ENCODE data around the gene MTERF4.

The MTERF4 gene

DNA sequence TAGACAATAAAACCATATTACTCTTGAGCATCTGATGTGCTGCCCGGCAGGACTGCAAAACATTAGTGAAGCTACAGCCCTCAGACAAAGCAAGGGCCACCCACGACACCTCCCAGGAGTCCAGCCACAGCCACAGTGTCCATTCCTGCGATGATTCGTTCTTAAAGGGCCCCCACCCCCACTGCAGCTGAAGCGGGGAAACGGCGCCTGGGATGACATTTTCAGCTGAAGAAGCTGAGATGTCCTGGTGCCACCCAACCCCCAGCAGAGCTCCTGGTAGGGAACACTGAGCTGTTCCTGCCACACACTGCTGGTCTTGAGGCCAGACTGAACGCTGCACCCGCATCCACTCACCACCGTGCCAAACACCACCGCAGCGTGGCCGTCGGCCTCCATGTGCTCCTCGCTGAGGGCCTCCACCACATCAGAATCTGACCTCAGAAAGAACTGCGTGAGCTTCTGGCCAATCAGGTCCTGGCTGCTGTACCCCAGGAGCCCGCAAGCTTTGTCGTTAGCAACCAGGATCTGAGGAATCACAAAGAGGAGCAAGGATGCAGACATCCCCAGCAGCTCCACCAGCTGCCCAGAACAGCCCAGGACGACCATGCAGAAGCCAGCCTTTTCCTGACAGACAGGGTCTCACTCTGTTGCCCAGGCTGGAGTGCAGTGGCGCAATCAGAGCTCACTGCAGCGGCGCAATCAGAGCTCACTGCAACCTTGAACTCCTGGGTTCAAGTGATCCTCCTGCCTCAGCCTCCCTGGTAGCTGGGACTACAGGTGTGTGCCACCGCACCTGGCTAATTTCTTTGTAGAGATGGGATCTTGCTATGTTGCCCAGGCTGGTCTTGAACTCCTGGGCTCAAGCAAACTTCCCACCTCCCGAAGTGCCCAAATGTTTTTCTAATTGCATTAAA is 37.7 kb upstream of the MTERF4 start:
- H3K4me3 ChIP-seq (ENCODE audit: low read depth, low read length): no peak overlapping the region
- no peak for DNase-seq (ENCODE audit: low read depth)
- TF ChIP-seq, protein P1, sequence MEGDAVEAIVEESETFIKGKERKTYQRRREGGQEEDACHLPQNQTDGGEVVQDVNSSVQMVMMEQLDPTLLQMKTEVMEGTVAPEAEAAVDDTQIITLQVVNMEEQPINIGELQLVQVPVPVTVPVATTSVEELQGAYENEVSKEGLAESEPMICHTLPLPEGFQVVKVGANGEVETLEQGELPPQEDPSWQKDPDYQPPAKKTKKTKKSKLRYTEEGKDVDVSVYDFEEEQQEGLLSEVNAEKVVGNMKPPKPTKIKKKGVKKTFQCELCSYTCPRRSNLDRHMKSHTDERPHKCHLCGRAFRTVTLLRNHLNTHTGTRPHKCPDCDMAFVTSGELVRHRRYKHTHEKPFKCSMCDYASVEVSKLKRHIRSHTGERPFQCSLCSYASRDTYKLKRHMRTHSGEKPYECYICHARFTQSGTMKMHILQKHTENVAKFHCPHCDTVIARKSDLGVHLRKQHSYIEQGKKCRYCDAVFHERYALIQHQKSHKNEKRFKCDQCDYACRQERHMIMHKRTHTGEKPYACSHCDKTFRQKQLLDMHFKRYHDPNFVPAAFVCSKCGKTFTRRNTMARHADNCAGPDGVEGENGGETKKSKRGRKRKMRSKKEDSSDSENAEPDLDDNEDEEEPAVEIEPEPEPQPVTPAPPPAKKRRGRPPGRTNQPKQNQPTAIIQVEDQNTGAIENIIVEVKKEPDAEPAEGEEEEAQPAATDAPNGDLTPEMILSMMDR (IDR thresholded peaks at IDR 0.05; ENCODE audit: low read depth, low read length, missing control alignments): no peak

DNA sequence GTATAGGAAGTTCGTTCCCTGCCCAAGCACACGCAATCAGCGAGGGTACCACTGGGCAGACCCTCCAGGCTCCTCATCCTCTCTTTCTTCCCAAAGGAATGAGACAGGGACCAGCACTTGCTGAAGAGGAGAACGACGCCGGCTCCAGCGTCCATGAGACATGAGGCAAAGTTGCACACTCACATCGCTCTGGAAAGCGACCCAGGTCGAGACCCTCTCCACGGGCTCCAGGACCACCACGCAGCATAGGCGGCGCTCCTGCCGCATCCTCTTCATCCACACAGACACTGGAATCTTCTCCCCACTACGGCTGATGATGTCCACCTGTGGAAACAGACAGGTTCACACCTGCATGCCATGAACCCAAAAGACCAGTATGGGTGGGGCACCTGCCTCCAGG is 36.4 kb upstream of the MTERF4 start:
- no peak overlapping the region for H3K4me3 ChIP-seq (ENCODE audit: low read depth, low read length)
- DNase-seq (ENCODE audit: low read depth): no peak

GRCh38 chr2:241137276-241138190 is 35.4 kb upstream of the MTERF4 start:
- no peak for DNase-seq (ENCODE audit: low read depth)
- TF ChIP-seq, protein P1 (IDR thresholded peaks at IDR 0.05; ENCODE audit: low read depth, low read length, missing control alignments): no peak
- no peak overlapping the region for H3K4me3 ChIP-seq (ENCODE audit: low read depth, low read length)

More for the DNA sequence above, 36.4 kb upstream of the MTERF4 start:
- TF ChIP-seq, protein P1 (IDR thresholded peaks at IDR 0.05; ENCODE audit: low read depth, low read length, missing control alignments): no peak

GRCh38 chr2:241136661-241137260 is 34.7 kb upstream of the MTERF4 start:
- no peak for DNase-seq (ENCODE audit: low read depth)
- H3K4me3 ChIP-seq (ENCODE audit: low read depth, low read length): no peak overlapping the region
- TF ChIP-seq, protein P1 (IDR thresholded peaks at IDR 0.05; ENCODE audit: low read depth, low read length, missing control alignments): no peak

- H3K4me3 ChIP-seq (ENCODE audit: low read depth, low read length): no peak overlapping the region
- no peak for DNase-seq (ENCODE audit: low read depth)
- TF ChIP-seq, protein P1 (IDR thresholded peaks at IDR 0.05; ENCODE audit: low read depth, low read length, missing control alignments): no peak
Measured at GRCh38 chr2:241136191-241136590, 34.1 kb upstream of the MTERF4 start.

DNA sequence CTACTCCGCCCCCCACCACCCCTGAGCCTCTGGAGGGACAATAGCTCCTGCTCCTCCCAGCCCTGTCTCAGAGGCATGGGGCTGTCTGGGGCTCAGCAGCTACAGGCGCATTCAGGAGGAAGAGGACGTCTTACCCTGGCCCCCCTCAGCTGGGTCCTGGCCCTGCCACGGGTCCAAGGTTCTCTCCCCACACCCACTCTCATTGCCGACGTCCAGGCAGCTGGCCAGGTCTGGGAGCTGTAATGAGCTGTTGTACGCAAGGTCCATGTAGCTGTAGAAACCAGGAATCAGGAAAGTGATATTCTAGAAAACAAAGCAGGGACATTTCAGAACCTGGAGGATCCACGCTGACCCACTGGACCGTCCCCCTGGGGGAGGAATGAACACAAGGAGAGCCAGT is 33.6 kb upstream of the MTERF4 start:
- H3K4me3 ChIP-seq (ENCODE audit: low read depth, low read length): no peak overlapping the region
- DNase-seq (ENCODE audit: low read depth): no peak
- TF ChIP-seq, protein P1 (IDR thresholded peaks at IDR 0.05; ENCODE audit: low read depth, low read length, missing control alignments): no peak

Data from GM12864 (cell line).